Prostate gland (tissue), 2 donors: Measurements from ENCODE around the gene CDKN1A. TPM values are rescaled to one million over a fixed set of nuclear protein-coding genes. Genes with fewer than 3 reads are reported as not detected.
"Not testable (repeated sequence)": the region's sequence is repeated elsewhere in the genome, so short reads cannot be mapped to it uniquely, and the experiment has no call there.

Source experiments
- DNase-seq: peaks from one replicate; pipeline ENCODE4 v3.0.0-alpha.2; 2019; ENCODE audit warnings: low spot score
- H3K27ac ChIP-seq, 2 donors: fragments of 200-600 bp; sonication (generic); 2 replicates each; pipeline ENCODE4 v1.5.1; 2017 to 2019
- H3K27me3 ChIP-seq: fragments of 200-600 bp; sonication (generic); replicated peaks from 2 replicates; pipeline ENCODE4 v1.5.1; 2019; ENCODE audit not compliant: insufficient read depth
- H3K36me3 ChIP-seq, 2 donors: fragments of 200-600 bp; sonication (generic); 1 replicate in 1 of 2; 2 replicates in 1 of 2; pipeline versions ENCODE4 v1.5.1 to v1.8.1; 2017 to 2019
- H3K4me1 ChIP-seq: fragments of 200-600 bp; sonication (generic); replicated peaks from 2 replicates; pipeline ENCODE4 v1.5.1; 2019
- H3K4me3 ChIP-seq, 2 donors: fragments of 200-600 bp; sonication (generic); 2 replicates each; pipeline ENCODE4 v1.5.1; 2017 to 2019
- H3K9me3 ChIP-seq: fragments of 200-600 bp; sonication (generic); 2 replicates; pipeline ENCODE4 v1.5.1; 2017
- CTCF ChIP-seq, 4 experiments: fragments of 200-600 bp in 2 of 4; fragments of 450-650 bp in 2 of 4; sonication (generic) in 2 of 4; IDR thresholded peaks; 1 replicate in 3 of 4; 2 replicates in 1 of 4; pipeline ENCODE4 v1.5.1; 2016 to 2019; ENCODE audit warnings: antibody characterized with exemption in 4 of 4, mild to moderate bottlenecking in 2 of 4, moderate library complexity in 2 of 4
- POLR2A ChIP-seq: fragments of 450-650 bp; IDR thresholded peaks from one replicate; pipeline ENCODE4 v1.6.1; 2016; ENCODE audit warnings: antibody characterized with exemption, mild to moderate bottlenecking
- POLR2AphosphoS5 ChIP-seq: sonication (generic); formaldehyde crosslinking; IDR thresholded peaks from one replicate; pipeline ENCODE4 v1.6.1; 2017; ENCODE audit warnings: antibody characterized with exemption
- WGBS: methylation state at CpG from one replicate; pipeline ENCODE4 v1.1.5; 2018; 5-methylcytosine and 5-hydroxymethylcytosine counted together
- intact Hi-C: fragments of 100-400 bp; cut with DNase I; formaldehyde crosslinking; loops from one replicate; pipeline ENCODE4 v1.14.2; 2022
- total RNA-seq, 2 donors: library from RNA; depleted of rRNA; stranded (reverse); fragments of >200 nt; gene quantifications; one replicate each; pipeline ENCODE4 v1.1.0, GENCODE V29; 2016

Gene CDKN1A
- total RNA-seq, 2 donors from 2014 or later = 69.7 to 148 TPM

- Histone ChIP-seq H3K9me3 (no peaks in the 10 kb centered on the region), H3K27me3 (no peaks in the 10 kb centered on the region), H3K4me1 (no peaks in the 10 kb centered on the region), H3K36me3 (no peaks in the 10 kb centered on the region), H3K27ac (no peak overlapping the region), H3K4me3 (no peak overlapping the region)
- no peak for DNase-seq
- WGBS = 97% methylated on average over 9 of the region's 11 CpGs
- intact Hi-C loops = no loop called here
- TF ChIP-seq CTCF (IDR thresholded peaks at IDR 0.05) (no peak), POLR2A (no peak), POLR2AphosphoS5 (no peak)
Measured at GRCh38 chr6:36720251-36721141, 42.0 kb downstream of the CDKN1A start.

- TF ChIP-seq POLR2A = no peak
- no peak for TF ChIP-seq CTCF (IDR thresholded peaks at IDR 0.05)
- no peak for TF ChIP-seq POLR2AphosphoS5
- H3K27ac ChIP-seq = no peak overlapping the region
- no peaks in the 10 kb centered on the region for H3K4me1 ChIP-seq
- no peaks in the 10 kb centered on the region for H3K9me3 ChIP-seq
- WGBS = 90% methylated on average over 11 of the region's 15 CpGs
- intact Hi-C loops = no loop called here
- no peak for DNase-seq
- H3K4me3 ChIP-seq = no peak overlapping the region
- H3K27me3 ChIP-seq = no peaks in the 10 kb centered on the region
- no peaks in the 10 kb centered on the region for H3K36me3 ChIP-seq
Measured at GRCh38 chr6:36721369-36722140, 43.0 kb downstream of the CDKN1A start.

GRCh38 chr6:36722365-36722764 is 43.9 kb downstream of the CDKN1A start:
- TF ChIP-seq POLR2A = no peak
- TF ChIP-seq POLR2AphosphoS5 = no peak
- TF ChIP-seq CTCF (IDR thresholded peaks at IDR 0.05) = no peak
- intact Hi-C loops = no loop called here
- WGBS = 86% methylated on average over 10 of the region's 10 CpGs
- H3K4me3 ChIP-seq = no peak overlapping the region
- H3K27me3 ChIP-seq = no peaks in the 10 kb centered on the region
- H3K4me1 ChIP-seq = no peaks in the 10 kb centered on the region
- no peaks in the 10 kb centered on the region for H3K36me3 ChIP-seq
- H3K9me3 ChIP-seq = no peaks in the 10 kb centered on the region
- no peak for DNase-seq
- H3K27ac ChIP-seq = no peak overlapping the region

GRCh38 chr6:36722879-36723278 is 44.4 kb downstream of the CDKN1A start:
- Histone ChIP-seq H3K4me1 (no peaks in the 10 kb centered on the region), H3K27me3 (no peaks in the 10 kb centered on the region), H3K27ac (no peak overlapping the region), H3K4me3 (no peak overlapping the region), H3K9me3 (no peaks in the 10 kb centered on the region), H3K36me3 (no peaks in the 10 kb centered on the region)
- no peak for TF ChIP-seq POLR2AphosphoS5
- TF ChIP-seq CTCF (IDR thresholded peaks at IDR 0.05) = no peak
- TF ChIP-seq POLR2A = no peak
- WGBS = 53% methylated on average over 2 of the region's 2 CpGs
- DNase-seq = no peak
- intact Hi-C loops = no loop called here

GRCh38 chr6:36723992-36724391 is 45.5 kb downstream of the CDKN1A start:
- H3K4me3 ChIP-seq, DNase-seq, H3K27ac ChIP-seq, H3K36me3 ChIP-seq, intact Hi-C loops, H3K27me3 ChIP-seq, H3K9me3 ChIP-seq, H3K4me1 ChIP-seq: not testable (repeated sequence)
- WGBS = 95% methylated on average over 4 of the region's 4 CpGs
